Heart left ventricle (tissue), 16 donors: ENCODE measurements around the gene SLC4A3. TPM values are rescaled to one million over a fixed set of nuclear protein-coding genes. Genes with fewer than 3 reads are reported as not detected.

Source experiments
- ATAC-seq, 4 donors: fragments of 200-7000 bp; cut with Tn5 transposase; one replicate each; pipeline ENCODE4 v1.9.1; 2020 to 2022; ENCODE audit warnings: moderate library complexity in 4 of 4, mild to moderate bottlenecking in 3 of 4, moderate number of reproducible peaks in 1 of 4
- DNase-seq, 5 donors: peaks; one replicate each; pipeline ENCODE4 v3.0.0-alpha.2; 2020
- H3K27ac ChIP-seq, 12 donors: fragments of 200-600 bp; sonication (generic) in 4 of 12; one replicate each; pipeline versions ENCODE4 v1.5.0 to v1.8.0; 2016 to 2022; ENCODE audit warnings: mild to moderate bottlenecking in 2 of 12
- H3K27me3 ChIP-seq, 9 donors: fragments of 200-600 bp; sonication (generic) in 2 of 9; one replicate each; pipeline versions ENCODE4 v1.5.1 to v1.8.0; 2016 to 2022; ENCODE audit warnings: mild to moderate bottlenecking in 3 of 9
- H3K36me3 ChIP-seq, 9 donors: fragments of 200-600 bp; sonication (generic) in 2 of 9; one replicate each; pipeline versions ENCODE4 v1.5.0 to v1.8.0; 2018 to 2022; ENCODE audit warnings: mild to moderate bottlenecking in 2 of 9
- H3K4me1 ChIP-seq, 12 donors: fragments of 200-600 bp; sonication (generic) in 4 of 12; one replicate each; pipeline versions ENCODE4 v1.5.0 to v1.8.0; 2016 to 2022; ENCODE audit warnings: mild to moderate bottlenecking in 3 of 12
- H3K4me3 ChIP-seq, 12 donors: fragments of 200-600 bp; sonication (generic) in 4 of 12; one replicate each; pipeline versions ENCODE4 v1.5.0 to v1.8.0; 2017 to 2022; ENCODE audit warnings: mild to moderate bottlenecking in 9 of 12, moderate library complexity in 4 of 12
- H3K9me3 ChIP-seq, 12 donors: fragments of 200-600 bp; sonication (generic) in 4 of 12; one replicate each; pipeline versions ENCODE4 v1.5.0 to v1.8.0; 2016 to 2022; ENCODE audit warnings: mild to moderate bottlenecking in 1 of 12
- CTCF ChIP-seq, 12 donors: fragments of 200-600 bp; sonication (generic) in 4 of 12; IDR thresholded peaks; one replicate each; pipeline versions ENCODE4 v1.5.0 to v1.8.0; 2018 to 2022; ENCODE audit warnings: antibody characterized with exemption in 12 of 12, mild to moderate bottlenecking in 5 of 12
- POLR2A ChIP-seq, 2 donors: fragments of 450-650 bp; IDR thresholded peaks; one replicate each; pipeline ENCODE4 v1.6.1; 2017; ENCODE audit warnings: antibody characterized with exemption in 2 of 2, mild to moderate bottlenecking in 2 of 2, moderate library complexity in 2 of 2
- WGBS, 4 donors: extraction: QIAGEN DNeasy Blood & Tissue Kit in 2 of 4; methylation state at CpG; one replicate each; pipeline versions ENCODE4 v1.1.5 to v1.1.7; 2013 to 2018; 5-methylcytosine and 5-hydroxymethylcytosine counted together
- intact Hi-C, 10 donors: fragments of 100-400 bp; cut with DNase I; formaldehyde crosslinking; loops; one replicate each; pipeline versions ENCODE4 v1.11.1 to v1.14.2; 2022
- polyA plus RNA-seq, 2 donors: library from polyadenylated mRNA; stranded (reverse); fragments of 200-250 nt; gene quantifications; one replicate each; pipeline ENCODE4 v1.2.3, GENCODE V29; 2013
- total RNA-seq, 9 donors: library from RNA; depleted of rRNA in 2 of 9; stranded (reverse); fragments of >200 nt in 2 of 9; fragmentation: NEBNext Ultra II Directional in 3 of 9; extraction: Animal tissue kit (Norgen Biotek cat#: 25700) in 3 of 9; gene quantifications; one replicate each; pipeline versions ENCODE4 v1.1.0 to v1.2.4, GENCODE V29; 2016 to 2023
- donor health status: ischemic (EF 13 %, LVEDD 7.1; RV severe dilation, severe dysfunction).
- donor health status: healthy with polysubstance abuse.
- donor health status: DM: no; HTN: yes; CAD: no.
- donor health status: DM: no; HTN: no; CAD: no.
- donor health status: ischemic (EF 25% LVEDD 6.9; RV normal size, moderate dysfunction).
- donor health status: ischemic (EF 25% LVEDD 5.7; RV mildly dilated, moderate dysfunction).
- donor health status: healthy.
- donor health status: DM: yes; HTN: yes; CAD: no.
- donor health status: ischemic (EF 35%, LVEDD 5.7; RV mildly dilated, moderate dysfunction).
- donor health status: nonischemic (EF 11% LVEDD 7.7; RV severe dilation, severe dysfunction).
- donor health status: DM: yes; HTN: yes; CAD: no.
- donor health status: PGD.
- donor health status: ischemic (EF 29% LVEDD 5.4; RV normal size, mild dysfunction).
- donor health status: nonischemic (EF 23%, LVEDD 6.1; RV moderate dilation, normal function).

The SLC4A3 gene
- total and polyA plus RNA-seq, 11 donors: 236 to 507 (median 421) TPM

- H3K27me3 ChIP-seq: no peaks in the 10 kb centered on the region
- H3K4me3 ChIP-seq: no peak overlapping the region
- no peaks in the 10 kb centered on the region for H3K36me3 ChIP-seq
- intact Hi-C loops: loop anchor here in 1 of 10 donors (10.0 kb wide), 1 partner anchor 217 kb away; no protein-coding TSS in a partner anchor
- no peaks in the 10 kb centered on the region for H3K9me3 ChIP-seq
- no peak for ATAC-seq
- peaks cover 0 to 65% (median 14%) of the 10 kb centered on the region in 12 donors for H3K4me1 ChIP-seq
- H3K27ac ChIP-seq: peak overlapping the region in 4 of 12 donors; percentile 44 to 98 (median 82)
- WGBS, 4 donors: 72 to 80% (median 79%) methylated on average over 4 of the region's 4 CpGs
- TF ChIP-seq CTCF (IDR thresholded peaks at IDR 0.05): no peak
- TF ChIP-seq POLR2A (IDR thresholded peaks at IDR 0.05): no peak
- DNase-seq: no peak
Measured at GRCh38 chr2:219621935-219622334, 5.5 kb upstream of the SLC4A3 start.

- 81 to 93% (median 90%) methylated on average over 2 of the region's 2 CpGs for WGBS, 4 donors
- Histone ChIP-seq H3K4me3 (no peak overlapping the region), H3K27me3 (no peaks in the 10 kb centered on the region), H3K4me1 (peaks cover 0 to 63% (median 12%) of the 10 kb centered on the region in 12 donors), H3K27ac (peak overlapping the region in 6 of 12 donors; percentile 27 to 98 (median 58)), H3K9me3 (no peaks in the 10 kb centered on the region), H3K36me3 (no peaks in the 10 kb centered on the region)
- DNase-seq (no peak), ATAC-seq (peak in 3 of 4 donors; percentile 15 to 67 (median 57))
- TF ChIP-seq POLR2A (IDR thresholded peaks at IDR 0.05): no peak
- TF ChIP-seq CTCF (IDR thresholded peaks at IDR 0.05): no peak
- intact Hi-C loops: loop anchor here in 1 of 10 donors (10.0 kb wide), 1 partner anchor 218 kb away; no protein-coding TSS in a partner anchor
Measured at GRCh38 chr2:219622472-219622871, 5.0 kb upstream of the SLC4A3 start.

- Histone ChIP-seq H3K4me3 (no peak overlapping the region), H3K9me3 (no peaks in the 10 kb centered on the region), H3K36me3 (no peaks in the 10 kb centered on the region), H3K4me1 (peaks cover 0 to 60% (median 5%) of the 10 kb centered on the region in 12 donors), H3K27me3 (peaks cover 0 to 12% (median 6%) of the 10 kb centered on the region in 9 donors), H3K27ac (peak overlapping the region in 10 of 12 donors; percentile 58 to 100 (median 94))
- ATAC-seq (peak; percentile 49 to 67 (median 64)), DNase-seq (peak in 2 of 5 donors; percentile 76 to 83)
- whole genome bisulfite sequencing, 4 donors: 45 to 71% (median 55%) methylated on average over 5 to 6 of the region's 6 CpGs
- intact Hi-C loops: loop anchor here in 1 of 10 donors (10.0 kb wide), 1 partner anchor 220 kb away; no protein-coding TSS in a partner anchor
- TF ChIP-seq POLR2A (IDR thresholded peaks at IDR 0.05) (no peak), CTCF (IDR thresholded peaks at IDR 0.05) (no peak)
Measured at GRCh38 chr2:219624565-219624964, 2.9 kb upstream of the SLC4A3 start.

GRCh38 chr2:219625179-219625578, 2.3 kb upstream of the SLC4A3 start:
- 80 to 91% (median 88%) methylated on average over 5 of the region's 5 CpGs for WGBS, 4 donors
- no peak for ATAC-seq
- intact Hi-C loops: loop anchor here in 2 of 10 donors (5.0 to 10.0 kb wide), 2 partner anchors 53 to 220 kb away; partner anchors contain the start of genes INHA (in 1 of the 2) and OBSL1 (in 1 of the 2)
- Histone ChIP-seq H3K9me3 (no peaks in the 10 kb centered on the region), H3K27ac (peak overlapping the region in 10 of 12 donors; percentile 49 to 100 (median 94)), H3K4me1 (peaks cover 0 to 65% (median 5%) of the 10 kb centered on the region in 12 donors), H3K4me3 (no peak overlapping the region), H3K27me3 (peaks cover 0 to 12% (median 6%) of the 10 kb centered on the region in 9 donors), H3K36me3 (no peaks in the 10 kb centered on the region)
- TF ChIP-seq POLR2A (IDR thresholded peaks at IDR 0.05) (no peak), CTCF (IDR thresholded peaks at IDR 0.05) (no peak)
- no peak for DNase-seq
